ENCODE data around the gene NMNAT2. TPM values are rescaled to one million over a fixed set of nuclear protein-coding genes. Genes with fewer than 3 reads are reported as not detected.

The NMNAT2 gene
- total RNA-seq (2022; extraction: Qiagen RNA extraction; ENCODE audit: low read depth), result 0.51 to 0.85 TPM (median 0.60 TPM) in 5 replicates

GRCh38 chr1:183417772-183418491, at the start of gene NMNAT2:
Gene NMNAT2, minus strand, starts transcription at chr1:183418380. Its CDS starts 113 bp downstream, at chr1:183418267.

Other genes with a start within 250 kb of the NMNAT2 start
- 27.6 to 40.3 TPM (median 29.1 TPM) in 5 replicates for gene LAMC2, start 232.1 kb downstream of the NMNAT2 start, total RNA-seq (2022; extraction: Qiagen RNA extraction; ENCODE audit: low read depth)
- 38.6 to 48.3 TPM (median 43.5 TPM) in 5 replicates for gene SMG7, start 54.1 kb upstream of the NMNAT2 start, total RNA-seq (2022; extraction: Qiagen RNA extraction; ENCODE audit: low read depth)
- gene NCF2, start 172.1 kb upstream of the NMNAT2 start, total RNA-seq (2022; extraction: Qiagen RNA extraction; ENCODE audit: low read depth), result 2.3 to 5.0 TPM (median 3.5 TPM) in 5 replicates
- gene ARPC5, start 217.4 kb upstream of the NMNAT2 start, total RNA-seq (2022; extraction: Qiagen RNA extraction; ENCODE audit: low read depth), result 143 to 197 TPM (median 175 TPM) in 5 replicates
- not detected in 5 replicates for gene APOBEC4, start 234.9 kb upstream of the NMNAT2 start, total RNA-seq (2022; extraction: Qiagen RNA extraction; ENCODE audit: low read depth)

Data from A549 treated with DMSO at 1 μM for 4 hours (cell line).